Lung (tissue), 12 donors: ENCODE data around the gene OPN4. TPM values are rescaled to one million over a fixed set of nuclear protein-coding genes. Genes with fewer than 3 reads are reported as not detected.
A peak's percentile ranks its signal among the peaks of the same experiment; 100 is the strongest.

Experiments used
- ATAC-seq: fragments of 200-7000 bp; cut with Tn5 transposase; one replicate; pipeline ENCODE4 v1.9.1; 2020; ENCODE audit warnings: moderate number of reproducible peaks; ENCODE audit not compliant: insufficient read depth, low FRiP score
- DNase-seq, 3 donors: peaks; one replicate each; pipeline ENCODE4 v3.0.0-alpha.2; 2013 to 2017
- H3K27ac ChIP-seq, 2 donors: one replicate each; pipeline ENCODE4 v1.5.1; 2013; ENCODE audit warnings: mild to moderate bottlenecking in 2 of 2, moderate library complexity in 2 of 2, control low read depth in 1 of 2, inconsistent platforms in 1 of 2, low read depth in 1 of 2, low read length in 1 of 2
- H3K27me3 ChIP-seq, 3 donors: one replicate each; pipeline ENCODE4 v1.5.1; 2013; ENCODE audit warnings: low read length in 2 of 3; ENCODE audit not compliant: control insufficient read depth in 3 of 3, insufficient read depth in 3 of 3
- H3K36me3 ChIP-seq, 4 donors: one replicate each; pipeline ENCODE4 v1.5.1; 2013; ENCODE audit warnings: low read length in 4 of 4, mild to moderate bottlenecking in 1 of 4, moderate library complexity in 1 of 4; ENCODE audit not compliant: control insufficient read depth in 4 of 4, insufficient read depth in 4 of 4
- H3K4me1 ChIP-seq, 5 donors: one replicate each; pipeline ENCODE4 v1.5.1; 2013; ENCODE audit warnings: low read length in 5 of 5, mild to moderate bottlenecking in 2 of 5, moderate library complexity in 1 of 5; ENCODE audit not compliant: control insufficient read depth in 5 of 5, insufficient read depth in 5 of 5
- H3K4me3 ChIP-seq: one replicate; pipeline ENCODE4 v1.5.1; 2013; ENCODE audit warnings: mild to moderate bottlenecking, control low read depth, moderate library complexity
- H3K9ac ChIP-seq, 2 donors: one replicate each; pipeline ENCODE4 v1.5.1; 2013; ENCODE audit warnings: low read length in 2 of 2, control low read depth in 1 of 2; ENCODE audit not compliant: insufficient read depth in 1 of 2
- H3K9me3 ChIP-seq, 4 donors: one replicate each; pipeline ENCODE4 v1.5.1; 2013; ENCODE audit warnings: low read length in 3 of 4, mild to moderate bottlenecking in 1 of 4, moderate library complexity in 1 of 4; ENCODE audit not compliant: control insufficient read depth in 4 of 4, insufficient read depth in 3 of 4
- WGBS, 2 donors: extraction: QIAGEN DNeasy Blood & Tissue Kit; methylation state at CpG; one replicate each; pipeline ENCODE4 v1.1.7; 2013; 5-methylcytosine and 5-hydroxymethylcytosine counted together
- polyA plus RNA-seq, 2 donors: library from polyadenylated mRNA; stranded (reverse); fragments of 200-250 nt; gene quantifications; one replicate each; pipeline ENCODE4 v1.2.1, GENCODE V29; 2013
- total RNA-seq, 2 donors: library from RNA; depleted of rRNA in 1 of 2; stranded (reverse); fragments of >200 nt in 1 of 2; gene quantifications; one replicate each; pipeline ENCODE4 v1.2.1, GENCODE V29; 2014 to 2021
- TF ChIP-seq, protein P1 (sequence below): IDR thresholded peaks from 2 replicates; pipeline ENCODE4 v1.5.1; 2012; ENCODE audit warnings: mild to moderate bottlenecking; ENCODE audit errors: control extremely low read depth, extremely low read depth
- donor health status: control.
- donor health status: control.
- donor health status: Bipolar disorder and iron deficiency.
- donor health status: healthy.
- donor health status: DM: yes; HTN: yes; CAD: no.

The OPN4 gene
- total and polyA plus RNA-seq, 4 donors: 0.12 TPM; not detected in 3

- 93 to 96% methylated on average over 19 of the region's 19 CpGs for WGBS, 2 donors
- H3K27me3 ChIP-seq: no peaks in the 10 kb centered on the region
- DNase-seq: no peak
These were observed 32.6 kb downstream of the OPN4 start for GRCh38 chr10:86686972-86687371.

GRCh38 chr10:86687750-86688149, 33.4 kb downstream of the OPN4 start:
- Histone ChIP-seq H3K9ac (no peak overlapping the region), H3K27ac (no peak overlapping the region), H3K9me3 (no peaks in the 10 kb centered on the region), H3K27me3 (no peaks in the 10 kb centered on the region), H3K4me3 (no peak overlapping the region), H3K36me3 (no peaks in the 10 kb centered on the region), H3K4me1 (peaks cover 2 to 48% (median 5%) of the 10 kb centered on the region in 5 donors)
- DNase-seq (peak in 2 of 3 donors; percentile 45), ATAC-seq (no peak)
- TF ChIP-seq, protein P1, sequence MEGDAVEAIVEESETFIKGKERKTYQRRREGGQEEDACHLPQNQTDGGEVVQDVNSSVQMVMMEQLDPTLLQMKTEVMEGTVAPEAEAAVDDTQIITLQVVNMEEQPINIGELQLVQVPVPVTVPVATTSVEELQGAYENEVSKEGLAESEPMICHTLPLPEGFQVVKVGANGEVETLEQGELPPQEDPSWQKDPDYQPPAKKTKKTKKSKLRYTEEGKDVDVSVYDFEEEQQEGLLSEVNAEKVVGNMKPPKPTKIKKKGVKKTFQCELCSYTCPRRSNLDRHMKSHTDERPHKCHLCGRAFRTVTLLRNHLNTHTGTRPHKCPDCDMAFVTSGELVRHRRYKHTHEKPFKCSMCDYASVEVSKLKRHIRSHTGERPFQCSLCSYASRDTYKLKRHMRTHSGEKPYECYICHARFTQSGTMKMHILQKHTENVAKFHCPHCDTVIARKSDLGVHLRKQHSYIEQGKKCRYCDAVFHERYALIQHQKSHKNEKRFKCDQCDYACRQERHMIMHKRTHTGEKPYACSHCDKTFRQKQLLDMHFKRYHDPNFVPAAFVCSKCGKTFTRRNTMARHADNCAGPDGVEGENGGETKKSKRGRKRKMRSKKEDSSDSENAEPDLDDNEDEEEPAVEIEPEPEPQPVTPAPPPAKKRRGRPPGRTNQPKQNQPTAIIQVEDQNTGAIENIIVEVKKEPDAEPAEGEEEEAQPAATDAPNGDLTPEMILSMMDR: no peak
- WGBS, 2 donors: 45 to 57% methylated on average over 4 of the region's 4 CpGs

More at GRCh38 chr10:86686972-86687371, 32.6 kb downstream of the OPN4 start:
- Histone ChIP-seq H3K4me3 (no peak overlapping the region), H3K36me3 (no peaks in the 10 kb centered on the region), H3K9me3 (no peaks in the 10 kb centered on the region), H3K9ac (no peak overlapping the region), H3K27ac (no peak overlapping the region), H3K4me1 (peaks cover 2 to 40% (median 5%) of the 10 kb centered on the region in 5 donors)
- no peak for ATAC-seq
- TF ChIP-seq, protein P1: no peak

- peak; percentile 73 to 78 (median 73) for DNase-seq
- TF ChIP-seq, protein P1: peak; percentile 69
- Histone ChIP-seq H3K36me3 (no peaks in the 10 kb centered on the region), H3K9me3 (no peaks in the 10 kb centered on the region), H3K4me1 (peaks cover 2 to 55% (median 12%) of the 10 kb centered on the region in 5 donors), H3K27me3 (no peaks in the 10 kb centered on the region), H3K4me3 (no peak overlapping the region), H3K27ac (no peak overlapping the region), H3K9ac (no peak overlapping the region)
- WGBS, 2 donors: 31 to 32% methylated on average over 8 of the region's 8 CpGs
- no peak for ATAC-seq
These were observed 34.1 kb downstream of the OPN4 start for GRCh38 chr10:86688398-86688921.

DNA sequence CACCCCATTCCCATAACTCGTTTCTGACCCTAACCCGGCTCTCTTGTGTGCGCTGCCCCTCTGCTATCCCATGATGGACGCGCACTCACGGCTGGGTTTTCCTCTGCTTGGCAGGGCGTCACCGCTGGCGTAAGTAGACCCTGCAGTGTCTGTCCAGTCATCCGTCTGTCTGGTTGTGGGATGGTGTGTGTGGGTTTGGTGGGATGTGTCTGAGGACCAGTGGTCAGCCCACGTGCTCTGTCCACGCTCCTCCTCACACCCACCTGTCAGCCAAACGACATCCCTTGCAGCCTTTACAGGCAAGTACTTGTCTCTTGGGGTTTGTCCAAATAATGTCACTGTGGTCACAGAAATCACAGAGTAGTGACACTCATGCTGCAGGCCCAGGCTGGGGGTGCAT, 34.8 kb downstream of the OPN4 start:
- Histone ChIP-seq H3K4me1 (peaks cover 0 to 59% (median 18%) of the 10 kb centered on the region in 5 donors), H3K27ac (no peak overlapping the region), H3K9me3 (no peaks in the 10 kb centered on the region), H3K27me3 (no peaks in the 10 kb centered on the region), H3K4me3 (no peak overlapping the region), H3K36me3 (no peaks in the 10 kb centered on the region), H3K9ac (no peak overlapping the region)
- no peak for ATAC-seq
- no peak for DNase-seq
- 86 to 88% methylated on average over 13 of the region's 13 CpGs for WGBS, 2 donors
- TF ChIP-seq, protein P1: no peak
